Measurements from ENCODE around the gene MUC21. TPM values are rescaled to one million over a fixed set of nuclear protein-coding genes. Genes with fewer than 3 reads are reported as not detected.

The MUC21 gene
- total RNA-seq, 1 experiment from 2014 or later: 0.13 TPM

DNA sequence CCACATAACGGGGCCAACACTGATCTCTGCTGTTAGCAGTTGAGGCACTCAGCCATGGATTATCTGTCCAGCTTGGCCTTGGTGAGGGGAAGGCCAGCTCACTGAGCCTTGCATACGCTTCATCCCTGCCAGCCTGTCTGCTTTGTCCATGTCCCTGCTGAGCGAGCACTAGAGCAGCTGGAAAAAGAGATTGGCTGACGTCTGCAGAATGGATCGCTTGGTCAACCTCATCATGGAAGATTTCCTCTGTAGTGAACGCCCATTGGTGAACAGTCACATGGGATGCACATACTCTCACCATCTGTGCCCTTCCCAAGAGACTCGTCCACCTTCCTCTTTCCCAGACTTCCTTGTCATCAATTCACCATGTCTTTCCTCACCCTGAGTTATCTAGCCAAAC lies 53.7 kb downstream of the MUC21 start:
- ChIA-PET POLR2A (ENCODE audit: unreplicated experiment) (interaction anchor here (0.6 kb wide), 1 partner anchor 129 kb away, joined by 3 read pairs; the partner anchor contains the start of gene GTF2H4), CTCF (no interaction called here)
- H4K20me1 ChIP-seq (ENCODE audit: insufficient read depth): no peaks in the 10 kb centered on the region

DNA sequence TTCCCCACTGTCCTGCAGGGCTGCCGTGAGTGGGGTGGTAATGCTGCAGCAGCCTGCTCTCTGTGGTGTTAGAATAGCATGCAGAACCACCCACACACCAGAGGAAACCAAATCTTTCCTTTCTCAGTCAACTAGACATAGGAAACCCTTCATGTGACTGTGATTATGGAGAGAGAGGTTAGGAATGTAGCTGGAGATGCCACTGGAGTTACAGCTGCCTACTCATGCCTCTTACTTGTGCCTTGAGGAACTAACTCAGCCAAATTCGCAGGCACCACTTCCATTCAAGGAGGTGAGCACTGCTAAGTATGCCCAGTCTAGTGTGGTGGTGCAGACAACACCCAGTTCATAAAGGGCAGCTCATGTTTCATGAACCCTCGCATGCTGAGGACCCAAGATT lies 54.2 kb downstream of the MUC21 start:
- Histone ChIP-seq H3K9me2 (ENCODE audit: insufficient read depth) (no peaks in the 10 kb centered on the region), H3K36me3 (ENCODE audit: low read depth) (no peaks in the 10 kb centered on the region), H3K27me3 (ENCODE audit: insufficient read depth, low read depth) (no peaks in the 10 kb centered on the region), H3K4me2 (no peak overlapping the region), H3K4me3 (no peak overlapping the region), H2AFZ (no peak overlapping the region), H3K4me1 (replicated peaks; ENCODE audit: insufficient read depth) (peaks cover 20% of the 10 kb centered on the region), H4K20me1 (ENCODE audit: insufficient read depth) (no peaks in the 10 kb centered on the region), H3K27ac (no peak overlapping the region), H3F3A (ENCODE audit: insufficient read depth, low read depth) (0 out of 2 replicates have a peak, but pooled peaks cover 5% of the 10 kb centered on the region), H3K9me3 (ENCODE audit: insufficient read depth, low read depth) (0 out of 2 replicates have a peak, but pooled peaks cover 9% of the 10 kb centered on the region), H3K79me2 (ENCODE audit: low read depth) (no peaks in the 10 kb centered on the region)
- no TSS peak for BruUV-seq (replicated peaks)
- ChIA-PET POLR2A (ENCODE audit: unreplicated experiment) (interaction anchor here (0.6 to 0.7 kb wide), 2 partner anchors 77 to 130 kb away, joined by 3 to 6 read pairs; partner anchors contain the start of genes GTF2H4 and PSORS1C1), CTCF (no interaction called here)
- peak in 1 of 2 experiments; percentile 47 for DNase-seq
- intact Hi-C loops (cut with micrococcal nuclease; ENCODE audit: unreplicated experiment): no loop called here
- no peak for TF ChIP-seq EZH2 (IDR thresholded peaks at IDR 0.05; ENCODE audit: low read depth)
- TF ChIP-seq, protein P1, sequence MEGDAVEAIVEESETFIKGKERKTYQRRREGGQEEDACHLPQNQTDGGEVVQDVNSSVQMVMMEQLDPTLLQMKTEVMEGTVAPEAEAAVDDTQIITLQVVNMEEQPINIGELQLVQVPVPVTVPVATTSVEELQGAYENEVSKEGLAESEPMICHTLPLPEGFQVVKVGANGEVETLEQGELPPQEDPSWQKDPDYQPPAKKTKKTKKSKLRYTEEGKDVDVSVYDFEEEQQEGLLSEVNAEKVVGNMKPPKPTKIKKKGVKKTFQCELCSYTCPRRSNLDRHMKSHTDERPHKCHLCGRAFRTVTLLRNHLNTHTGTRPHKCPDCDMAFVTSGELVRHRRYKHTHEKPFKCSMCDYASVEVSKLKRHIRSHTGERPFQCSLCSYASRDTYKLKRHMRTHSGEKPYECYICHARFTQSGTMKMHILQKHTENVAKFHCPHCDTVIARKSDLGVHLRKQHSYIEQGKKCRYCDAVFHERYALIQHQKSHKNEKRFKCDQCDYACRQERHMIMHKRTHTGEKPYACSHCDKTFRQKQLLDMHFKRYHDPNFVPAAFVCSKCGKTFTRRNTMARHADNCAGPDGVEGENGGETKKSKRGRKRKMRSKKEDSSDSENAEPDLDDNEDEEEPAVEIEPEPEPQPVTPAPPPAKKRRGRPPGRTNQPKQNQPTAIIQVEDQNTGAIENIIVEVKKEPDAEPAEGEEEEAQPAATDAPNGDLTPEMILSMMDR (conservative IDR thresholded peaks at IDR 0.05): no peak

More for the DNA sequence above, 53.7 kb downstream of the MUC21 start:
- Histone ChIP-seq H3K27ac (no peak overlapping the region), H3K9me3 (ENCODE audit: insufficient read depth, low read depth) (0 out of 2 replicates have a peak, but pooled peaks cover 9% of the 10 kb centered on the region), H3F3A (ENCODE audit: insufficient read depth, low read depth) (0 out of 2 replicates have a peak, but pooled peaks cover 5% of the 10 kb centered on the region), H3K79me2 (ENCODE audit: low read depth) (no peaks in the 10 kb centered on the region), H3K4me2 (no peak overlapping the region), H3K4me1 (replicated peaks; ENCODE audit: insufficient read depth) (peaks cover 20% of the 10 kb centered on the region), H3K9me2 (ENCODE audit: insufficient read depth) (no peaks in the 10 kb centered on the region), H3K4me3 (no peak overlapping the region), H3K36me3 (ENCODE audit: low read depth) (no peaks in the 10 kb centered on the region), H3K27me3 (ENCODE audit: insufficient read depth, low read depth) (no peaks in the 10 kb centered on the region), H2AFZ (no peak overlapping the region)
- intact Hi-C loops (cut with micrococcal nuclease; ENCODE audit: unreplicated experiment): no loop called here
- no TSS peak for BruUV-seq (replicated peaks)
- DNase-seq: no peak
- TF ChIP-seq EZH2 (IDR thresholded peaks at IDR 0.05; ENCODE audit: low read depth): no peak
- TF ChIP-seq, protein P1 (conservative IDR thresholded peaks at IDR 0.05): no peak

DNA sequence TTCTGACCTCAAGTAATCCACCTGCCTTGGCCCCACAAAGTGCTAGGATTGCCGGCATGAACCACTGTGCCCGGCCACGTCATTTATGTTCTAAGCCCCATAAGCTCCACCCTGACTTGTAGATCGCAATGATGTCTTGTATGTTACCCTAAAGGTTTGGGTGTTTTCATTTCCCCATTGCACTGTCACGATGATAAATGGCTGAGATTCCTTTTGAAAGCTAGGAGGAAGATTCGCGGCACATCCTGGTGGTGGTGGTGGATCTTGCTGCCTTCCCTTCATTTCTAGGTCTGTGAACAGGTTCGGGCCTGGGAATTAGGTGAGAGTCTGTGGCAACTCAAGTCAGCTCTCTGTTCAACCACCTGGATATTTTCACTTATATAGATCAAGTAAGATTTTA lies 55.0 kb downstream of the MUC21 start:
- peaks cover 20% of the 10 kb centered on the region for H3K4me1 ChIP-seq (replicated peaks; ENCODE audit: insufficient read depth)
- no TSS peak for BruUV-seq (replicated peaks)
- 0 out of 2 replicates have a peak, but pooled peaks cover 9% of the 10 kb centered on the region for H3K9me3 ChIP-seq (ENCODE audit: insufficient read depth, low read depth)
- H3F3A ChIP-seq (ENCODE audit: insufficient read depth, low read depth): peaks cover 5% of the 10 kb centered on the region; the same call in 1 of the 2 replicates
- no peak overlapping the region for H3K4me2 ChIP-seq
- no peak overlapping the region for H3K27ac ChIP-seq
- no peak overlapping the region for H2AFZ ChIP-seq
- ChIA-PET POLR2A (ENCODE audit: unreplicated experiment) (no interaction called here), CTCF (no interaction called here)
- no peaks in the 10 kb centered on the region for H3K79me2 ChIP-seq (ENCODE audit: low read depth)
- no peak overlapping the region for H3K4me3 ChIP-seq
- DNase-seq: no peak
- intact Hi-C loops (cut with micrococcal nuclease; ENCODE audit: unreplicated experiment): no loop called here
- no peaks in the 10 kb centered on the region for H3K9me2 ChIP-seq (ENCODE audit: insufficient read depth)
- TF ChIP-seq EZH2 (IDR thresholded peaks at IDR 0.05; ENCODE audit: low read depth): no peak
- TF ChIP-seq, protein P1 (conservative IDR thresholded peaks at IDR 0.05): no peak
- no peaks in the 10 kb centered on the region for H3K36me3 ChIP-seq (ENCODE audit: low read depth)
- H4K20me1 ChIP-seq (ENCODE audit: insufficient read depth): no peaks in the 10 kb centered on the region
- no peaks in the 10 kb centered on the region for H3K27me3 ChIP-seq (ENCODE audit: insufficient read depth, low read depth)

Other genes starting within 250 kb of the MUC21 start
- gene FLOT1, start 241.0 kb upstream of the MUC21 start, total RNA-seq (2021): 225 and 234 TPM in 2 replicates
- 107 and 117 TPM in 2 replicates for gene IER3, start 239.2 kb upstream of the MUC21 start, total RNA-seq (2021)
- gene DDR1, start 99.2 kb upstream of the MUC21 start, total RNA-seq (2021): 267 and 269 TPM in 2 replicates
- 31.3 and 43.9 TPM in 2 replicates for gene GTF2H4, start 75.5 kb upstream of the MUC21 start, total RNA-seq (2021)
- 59.4 and 60.3 TPM in 2 replicates for gene VARS2, start 69.5 kb upstream of the MUC21 start, total RNA-seq (2021)
- 0.72 and 0.75 TPM in 2 replicates for gene SFTA2, start 51.5 kb upstream of the MUC21 start, total RNA-seq (2021)
- not detected in 2 replicates for gene MUCL3, start 42.7 kb upstream of the MUC21 start, total RNA-seq (2021)
- gene MUC22, start 26.8 kb downstream of the MUC21 start, total RNA-seq (2021): not detected in 2 replicates
- gene C6orf15, start 128.9 kb downstream of the MUC21 start, total RNA-seq (2021): 21.1 and 21.6 TPM in 2 replicates
- gene PSORS1C1, start 131.1 kb downstream of the MUC21 start, total RNA-seq (2021): 29.2 and 34.2 TPM in 2 replicates
- gene CDSN, start 136.7 kb downstream of the MUC21 start, total RNA-seq (2021): 1.0 and 1.9 TPM in 2 replicates
- not detected in 2 replicates for gene PSORS1C2, start 155.3 kb downstream of the MUC21 start, total RNA-seq (2021)
- 60.6 and 69.0 TPM in 2 replicates for gene CCHCR1, start 174.1 kb downstream of the MUC21 start, total RNA-seq (2021)
- gene TCF19, start 174.9 kb downstream of the MUC21 start, total RNA-seq (2021): 19.0 and 26.0 TPM in 2 replicates
- 1.1 and 1.4 TPM in 2 replicates for gene POU5F1, start 187.0 kb downstream of the MUC21 start, total RNA-seq (2021)